Hematopoietic multipotent progenitor cell treated with erythropoietin and hydrocortisone succinate and interleukin-3 and kit ligand, for 8 days (in vitro differentiated cells): ENCODE results near the gene COX19.
"Not testable (repeated sequence)": the region's sequence is repeated elsewhere in the genome, so short reads cannot be mapped to it uniquely, and the experiment has no call there.

ENCODE experiments used
- DNase-seq: peaks from one replicate; pipeline ENCODE4 v3.0.0-alpha.2; 2015

COX19 gene

GRCh38 chr7:959271-959670 is 16.1 kb downstream of the COX19 start:
- no peak for DNase-seq

GRCh38 chr7:958221-959200 is 16.8 kb downstream of the COX19 start:
- DNase-seq, result no peak

- DNase-seq, result no peak
Measured at GRCh38 chr7:957418-958220, 17.7 kb downstream of the COX19 start.

- DNase-seq, result no peak
Measured at GRCh38 chr7:956031-956430, 19.3 kb downstream of the COX19 start.

- peak; percentile 36 for DNase-seq
Measured at GRCh38 chr7:954330-955238, 20.8 kb downstream of the COX19 start, which contains the start of gene ADAP1. Gene ADAP1 (minus strand): TSS chr7:954680. CDS start chr7:954477, 203 bp downstream.

- no peak for DNase-seq
Measured at GRCh38 chr7:953547-954327, 21.6 kb downstream of the COX19 start.

GRCh38 chr7:952548-953441 is 22.6 kb downstream of the COX19 start:
- DNase-seq, result no peak

GRCh38 chr7:951881-952547 is 23.3 kb downstream of the COX19 start:
- no peak for DNase-seq

- no peak for DNase-seq
Measured at GRCh38 chr7:949021-949934, 26.1 kb downstream of the COX19 start.

GRCh38 chr7:947391-948210 is 27.7 kb downstream of the COX19 start:
- no peak for DNase-seq

- DNase-seq, result no peak
Measured at GRCh38 chr7:946256-946996, 28.9 kb downstream of the COX19 start.

- DNase-seq, result no peak
Measured at GRCh38 chr7:945556-946255, 29.6 kb downstream of the COX19 start.

GRCh38 chr7:945147-945555 is 30.2 kb downstream of the COX19 start:
- no peak for DNase-seq

GRCh38 chr7:944744-945143 is 30.6 kb downstream of the COX19 start:
- DNase-seq, result no peak

GRCh38 chr7:943793-944192 is 31.6 kb downstream of the COX19 start:
- not testable (repeated sequence) for DNase-seq

GRCh38 chr7:940599-941408 is 34.5 kb downstream of the COX19 start:
- DNase-seq, result no peak
